Trophoblast cell (in vitro differentiated cells and primary cell): ENCODE data around the gene CUL3.

ENCODE experiments used
- DNase-seq, 2 donors: peaks; one replicate each; pipeline ENCODE4 v3.0.0-alpha.2; 2016
- H2AFZ ChIP-seq: 2 replicates; pipeline ENCODE4 v1.6.1; 2013; ENCODE audit warnings: low read length, moderate library complexity, mild to moderate bottlenecking; ENCODE audit not compliant: insufficient read depth, poor library complexity
- H2AK5ac ChIP-seq: 2 replicates; pipeline ENCODE4 v1.6.1; 2013; ENCODE audit warnings: mild to moderate bottlenecking, low read length
- H2BK120ac ChIP-seq: 2 replicates; pipeline ENCODE4 v1.6.1; 2013; ENCODE audit warnings: low read length, mild to moderate bottlenecking, moderate library complexity; ENCODE audit not compliant: insufficient read depth, poor library complexity
- H2BK12ac ChIP-seq: 2 replicates; pipeline ENCODE4 v1.6.1; 2013; ENCODE audit warnings: mild to moderate bottlenecking, low read length, moderate library complexity
- H2BK5ac ChIP-seq: 2 replicates; pipeline ENCODE4 v1.6.1; 2013; ENCODE audit warnings: low read length, low read depth, moderate library complexity, mild to moderate bottlenecking; ENCODE audit not compliant: poor library complexity
- H3K14ac ChIP-seq: 2 replicates; pipeline ENCODE4 v1.6.1; 2013; ENCODE audit warnings: mild to moderate bottlenecking, low read length
- H3K18ac ChIP-seq: 2 replicates; pipeline ENCODE4 v1.6.1; 2013; ENCODE audit warnings: mild to moderate bottlenecking, low read length
- H3K23ac ChIP-seq: 2 replicates; pipeline ENCODE4 v1.6.1; 2013; ENCODE audit warnings: low read length
- H3K27ac ChIP-seq: 2 replicates; pipeline ENCODE4 v1.5.1; 2013; ENCODE audit warnings: low read depth, mild to moderate bottlenecking, inconsistent platforms, low read length, moderate library complexity
- H3K27me3 ChIP-seq: 2 replicates; pipeline ENCODE4 v1.6.1; 2013; ENCODE audit warnings: inconsistent platforms, mild to moderate bottlenecking, low read length, moderate library complexity; ENCODE audit not compliant: insufficient read depth
- H3K36me3 ChIP-seq, 2 experiments: 1 replicate in 1 of 2; 2 replicates in 1 of 2; pipeline ENCODE4 v1.6.1; 2013; ENCODE audit warnings: low read length in 2 of 2, mild to moderate bottlenecking in 2 of 2, moderate library complexity in 1 of 2; ENCODE audit not compliant: insufficient read depth in 2 of 2, control insufficient read depth in 1 of 2
- H3K4ac ChIP-seq: 2 replicates; pipeline ENCODE4 v1.6.1; 2013; ENCODE audit warnings: low read depth, mild to moderate bottlenecking, low read length, moderate library complexity
- H3K4me1 ChIP-seq, 2 experiments: 1 replicate in 1 of 2; 2 replicates in 1 of 2; pipeline ENCODE4 v1.6.1; 2013; ENCODE audit warnings: low read length in 2 of 2, mild to moderate bottlenecking in 2 of 2, moderate library complexity in 1 of 2; ENCODE audit not compliant: insufficient read depth in 2 of 2, control insufficient read depth in 1 of 2
- H3K4me2 ChIP-seq: 2 replicates; pipeline ENCODE4 v1.6.1; 2013; ENCODE audit warnings: inconsistent platforms, mild to moderate bottlenecking, low read length, moderate library complexity
- H3K4me3 ChIP-seq: 2 replicates; pipeline ENCODE4 v1.5.1; 2013; ENCODE audit warnings: mild to moderate bottlenecking, low read depth, low read length, inconsistent platforms
- H3K79me1 ChIP-seq: one replicate; pipeline ENCODE4 v1.6.1; 2013; ENCODE audit warnings: low read length
- H3K79me2 ChIP-seq: 2 replicates; pipeline ENCODE4 v1.6.1; 2013; ENCODE audit warnings: low read length, mild to moderate bottlenecking; ENCODE audit not compliant: control insufficient read depth, insufficient read depth, poor library complexity
- H3K9ac ChIP-seq: 2 replicates; pipeline ENCODE4 v1.6.1; 2013; ENCODE audit warnings: mild to moderate bottlenecking, low read length
- H3K9me3 ChIP-seq: 2 replicates; pipeline ENCODE4 v1.6.1; 2013; ENCODE audit warnings: low read depth, mild to moderate bottlenecking, control low read depth, inconsistent platforms, low read length; ENCODE audit not compliant: insufficient read depth
- H4K12ac ChIP-seq: 2 replicates; pipeline ENCODE4 v1.6.1; 2013; ENCODE audit warnings: low read depth, mild to moderate bottlenecking, low read length, moderate library complexity
- H4K8ac ChIP-seq: 2 replicates; pipeline ENCODE4 v1.6.1; 2013; ENCODE audit warnings: low read depth, mild to moderate bottlenecking, low read length, moderate library complexity
- H4K91ac ChIP-seq: one replicate; pipeline ENCODE4 v1.6.1; 2013; ENCODE audit warnings: low read depth, mild to moderate bottlenecking, low read length, moderate library complexity
- WGBS: extraction: QIAGEN DNeasy Blood & Tissue Kit; methylation state at CpG from one replicate; pipeline ENCODE4 v1.1.7; 2013; ENCODE audit warnings: missing lambda C conversion rate; ENCODE audit not compliant: insufficient read length, insufficient coverage; ENCODE audit errors: extremely low coverage; 5-methylcytosine and 5-hydroxymethylcytosine counted together

Gene CUL3

DNA sequence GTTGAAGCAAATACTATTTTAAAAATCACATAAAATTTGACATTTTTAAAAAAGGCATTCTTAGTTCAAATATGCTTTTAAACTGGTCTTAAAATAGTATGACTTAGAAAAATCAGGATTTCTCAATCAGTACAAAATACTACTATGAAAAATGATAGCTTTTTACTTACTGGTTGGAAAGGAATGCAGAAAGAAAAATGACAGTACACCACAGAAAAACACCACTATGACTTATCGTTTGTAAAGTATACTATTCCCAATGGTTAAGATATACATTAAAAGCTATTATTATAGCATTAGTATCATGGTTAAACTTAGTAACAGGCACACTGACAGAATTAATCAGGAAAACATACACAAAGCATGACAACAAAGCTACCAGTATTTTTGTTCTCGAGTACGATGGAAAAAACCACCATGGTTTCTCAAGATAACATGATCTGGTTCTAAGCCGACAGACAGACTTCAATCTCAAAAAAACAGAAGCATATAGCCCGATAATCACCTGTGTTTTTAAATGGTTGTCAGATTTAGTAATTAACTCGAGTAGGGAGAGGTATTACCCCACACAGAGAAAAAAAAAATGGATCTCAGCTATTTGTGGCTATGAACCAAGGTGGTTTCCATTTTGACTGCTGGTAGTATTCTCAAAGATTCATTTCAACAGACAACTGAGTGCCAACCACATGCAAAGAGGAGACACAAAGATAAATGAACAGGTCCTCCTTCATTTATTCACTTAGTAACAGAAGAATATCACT lies 39.1 kb downstream of the CUL3 start:
- no peak overlapping the region for H3K4me2 ChIP-seq
- H3K23ac ChIP-seq, result no peak overlapping the region
- no peak overlapping the region for H4K12ac ChIP-seq
- H3K36me3 ChIP-seq, result peaks cover 4 to 8% of the 10 kb centered on the region in 2 experiments
- H4K8ac ChIP-seq, result no peak overlapping the region
- no peak overlapping the region for H2BK12ac ChIP-seq
- peak in 1 of 2 donors; percentile 45 for DNase-seq
- no peak overlapping the region for H2BK120ac ChIP-seq
- no peak overlapping the region for H4K91ac ChIP-seq
- no peak overlapping the region for H2AFZ ChIP-seq
- no peaks in the 10 kb centered on the region for H3K79me1 ChIP-seq
- no peaks in the 10 kb centered on the region for H3K27me3 ChIP-seq
- no peaks in the 10 kb centered on the region for H3K9me3 ChIP-seq
- no CpG with 5 or more reads among the region's 6 CpGs for WGBS
- H3K4me1 ChIP-seq, result no peaks in the 10 kb centered on the region
- H3K14ac ChIP-seq, result no peak overlapping the region
- no peak overlapping the region for H2AK5ac ChIP-seq
- H3K9ac ChIP-seq, result no peak overlapping the region
- no peak overlapping the region for H3K4me3 ChIP-seq
- no peak overlapping the region for H3K18ac ChIP-seq
- H2BK5ac ChIP-seq, result no peak overlapping the region
- H3K27ac ChIP-seq, result no peak overlapping the region
- H3K79me2 ChIP-seq, result no peaks in the 10 kb centered on the region
- H3K4ac ChIP-seq, result no peak overlapping the region

DNA sequence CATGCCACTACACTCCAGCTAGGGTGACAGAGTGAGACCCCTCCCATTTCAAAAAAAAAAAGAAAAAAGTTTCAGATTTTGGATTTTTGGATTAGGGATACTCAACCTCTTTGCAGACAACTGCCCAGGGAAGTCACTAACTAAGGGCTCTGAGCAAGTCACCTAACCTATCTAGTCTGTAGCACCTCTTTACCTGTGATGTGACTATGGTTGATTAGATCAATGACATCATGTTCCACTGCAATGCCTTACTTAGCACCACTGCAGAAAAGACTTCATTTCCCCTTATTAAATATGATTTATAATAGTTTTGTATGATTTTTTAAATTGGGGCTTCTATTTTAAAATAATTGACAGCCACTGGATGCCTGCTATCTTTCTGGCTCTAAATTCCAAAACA lies 41.2 kb downstream of the CUL3 start:
- H3K79me1 ChIP-seq, result no peaks in the 10 kb centered on the region

DNA sequence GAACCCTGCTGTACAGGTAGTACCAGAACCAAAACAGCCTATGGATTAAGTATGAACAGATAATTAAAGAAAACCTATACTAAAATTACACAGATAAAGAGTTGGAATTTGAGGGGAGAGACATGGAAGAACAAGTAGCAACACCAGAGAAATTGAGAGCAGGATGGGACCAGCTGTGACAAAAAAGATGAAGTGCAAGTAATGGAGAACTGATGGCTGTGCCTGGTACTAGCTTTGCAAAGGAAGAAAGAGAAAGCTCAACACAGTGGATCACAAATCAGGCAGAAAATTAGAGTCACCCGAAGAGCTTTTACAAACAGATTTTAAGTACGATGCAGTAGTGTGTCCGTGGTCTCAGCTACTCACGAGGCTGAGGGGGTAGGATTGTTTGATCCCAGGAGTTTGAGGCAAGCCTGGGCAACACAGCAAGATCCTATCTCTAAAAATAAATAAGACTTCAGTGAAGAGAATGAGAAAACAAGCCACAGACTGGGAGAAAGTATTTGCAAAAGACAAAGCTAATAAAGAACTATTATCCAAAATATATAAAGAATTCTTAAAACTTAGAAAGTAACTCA lies 46.5 kb downstream of the CUL3 start:
- no peak overlapping the region for H3K18ac ChIP-seq
- H3K27ac ChIP-seq, result no peak overlapping the region
- no peak overlapping the region for H4K12ac ChIP-seq
- H3K4me3 ChIP-seq, result no peak overlapping the region
- no peak overlapping the region for H2AK5ac ChIP-seq
- peak overlapping the region; percentile 47 for H3K4ac ChIP-seq
- WGBS, result no CpG with 5 or more reads among the region's 4 CpGs
- no peak overlapping the region for H4K8ac ChIP-seq
- H3K9me3 ChIP-seq, result no peaks in the 10 kb centered on the region
- H2BK12ac ChIP-seq, result no peak overlapping the region
- H2AFZ ChIP-seq, result no peak overlapping the region
- no peak overlapping the region for H2BK5ac ChIP-seq
- no peaks in the 10 kb centered on the region for H3K79me2 ChIP-seq
- H3K4me1 ChIP-seq, result no peaks in the 10 kb centered on the region
- no peaks in the 10 kb centered on the region for H3K27me3 ChIP-seq
- H3K14ac ChIP-seq, result no peak overlapping the region
- H3K4me2 ChIP-seq, result no peak overlapping the region
- peaks cover 7 to 8% of the 10 kb centered on the region in 2 experiments for H3K36me3 ChIP-seq
- H3K23ac ChIP-seq, result no peak overlapping the region
- DNase-seq, result no peak
- H2BK120ac ChIP-seq, result no peak overlapping the region
- no peaks in the 10 kb centered on the region for H3K79me1 ChIP-seq
- no peak overlapping the region for H4K91ac ChIP-seq
- H3K9ac ChIP-seq, result no peak overlapping the region

More for the DNA sequence above, 41.2 kb downstream of the CUL3 start:
- Histone ChIP-seq H4K8ac (no peak overlapping the region), H2BK12ac (no peak overlapping the region), H3K18ac (no peak overlapping the region), H3K4ac (no peak overlapping the region), H2BK5ac (no peak overlapping the region), H2AFZ (no peak overlapping the region), H3K27ac (no peak overlapping the region), H3K14ac (no peak overlapping the region), H3K27me3 (no peaks in the 10 kb centered on the region), H4K91ac (no peak overlapping the region), H3K36me3 (peaks cover 4 to 8% of the 10 kb centered on the region in 2 experiments), H2AK5ac (no peak overlapping the region), H3K4me2 (no peak overlapping the region), H4K12ac (no peak overlapping the region), H3K9ac (no peak overlapping the region), H2BK120ac (no peak overlapping the region), H3K4me3 (no peak overlapping the region), H3K9me3 (no peaks in the 10 kb centered on the region), H3K4me1 (no peaks in the 10 kb centered on the region), H3K79me2 (no peaks in the 10 kb centered on the region), H3K23ac (no peak overlapping the region)
- DNase-seq, result no peak

DNA sequence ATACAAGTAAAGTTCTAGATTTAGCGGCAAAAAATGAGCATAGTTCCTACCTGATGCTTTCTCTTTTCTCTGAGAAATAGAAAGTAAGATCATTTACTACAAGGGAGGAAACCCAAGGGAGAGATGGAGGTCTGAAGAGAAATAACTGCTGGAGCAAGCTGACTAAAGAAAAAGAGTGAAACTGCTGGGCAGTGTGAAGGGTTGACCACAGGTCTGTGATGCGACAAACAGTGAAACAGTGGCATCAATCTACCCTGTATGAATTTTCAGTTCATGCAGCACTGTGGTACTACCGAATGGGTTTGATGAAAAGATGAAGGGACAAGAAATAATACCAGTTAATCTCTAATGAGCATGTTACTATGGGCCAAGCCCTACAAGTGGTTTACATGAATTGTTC lies 52.2 kb downstream of the CUL3 start:
- WGBS, result no CpG with 5 or more reads among the region's 3 CpGs
- H3K18ac ChIP-seq, result no peak overlapping the region
- no peak overlapping the region for H2BK5ac ChIP-seq
- H2BK120ac ChIP-seq, result no peak overlapping the region
- no peak overlapping the region for H3K4me3 ChIP-seq
- H3K36me3 ChIP-seq, result peaks cover 4 to 8% of the 10 kb centered on the region in 2 experiments
- H3K27ac ChIP-seq, result no peak overlapping the region
- H3K79me2 ChIP-seq, result peaks cover 2% of the 10 kb centered on the region
- no peak overlapping the region for H3K23ac ChIP-seq
- H4K12ac ChIP-seq, result no peak overlapping the region
- no peak overlapping the region for H2BK12ac ChIP-seq
- no peak overlapping the region for H4K91ac ChIP-seq
- H3K79me1 ChIP-seq, result no peaks in the 10 kb centered on the region
- peaks cover 0 to 2% of the 10 kb centered on the region in 2 experiments for H3K4me1 ChIP-seq
- H3K4me2 ChIP-seq, result no peak overlapping the region
- H3K27me3 ChIP-seq, result no peaks in the 10 kb centered on the region
- H3K4ac ChIP-seq, result no peak overlapping the region
- no peaks in the 10 kb centered on the region for H3K9me3 ChIP-seq
- no peak overlapping the region for H2AK5ac ChIP-seq
- no peak overlapping the region for H2AFZ ChIP-seq
- H3K14ac ChIP-seq, result no peak overlapping the region
- DNase-seq, result no peak
- H3K9ac ChIP-seq, result no peak overlapping the region
- H4K8ac ChIP-seq, result no peak overlapping the region
